Measurements from ENCODE around the gene SMAD3.

Gene SMAD3

DNA sequence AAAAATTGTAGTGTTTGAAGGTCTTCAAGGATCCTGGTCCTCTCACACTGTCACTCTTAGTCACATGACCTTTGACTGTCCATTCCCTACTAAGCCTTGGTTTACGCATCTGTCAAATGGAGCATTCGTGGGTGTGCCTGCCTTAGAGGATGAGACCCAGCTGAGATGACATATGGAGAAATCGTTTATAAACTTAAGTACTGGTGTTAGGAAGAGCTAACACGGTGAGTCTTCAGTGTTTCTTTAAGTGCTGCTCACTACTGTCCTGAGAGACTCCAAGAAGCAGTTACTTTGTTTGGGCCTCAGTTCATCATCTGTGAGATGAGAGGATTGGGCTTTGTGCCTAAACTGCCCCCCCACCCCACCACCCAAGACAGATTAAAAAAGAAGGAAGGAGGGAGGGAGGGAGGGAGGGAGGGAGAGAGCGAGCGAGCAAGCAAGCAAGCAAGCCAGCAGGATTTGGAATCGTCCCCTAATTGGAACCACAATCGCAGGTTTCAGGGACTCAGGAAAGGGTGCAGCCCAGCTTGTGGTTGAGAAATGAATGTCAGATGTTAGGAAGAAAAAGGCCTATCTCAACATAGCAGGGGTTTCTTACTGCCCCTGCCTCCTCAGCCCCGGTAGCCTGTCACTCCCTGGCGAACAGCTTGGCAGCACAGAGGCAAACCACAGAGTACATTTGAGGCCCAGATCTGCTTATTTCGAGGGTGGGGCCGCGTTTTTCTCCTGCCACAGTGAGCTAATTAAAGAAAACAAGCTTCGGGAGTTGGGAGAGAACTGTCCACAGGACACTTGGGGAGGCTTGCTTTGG, 32.7 kb downstream of the SMAD3 start:
- peak; percentile 84 for DNase-seq (ENCODE audit: low spot score)

DNA sequence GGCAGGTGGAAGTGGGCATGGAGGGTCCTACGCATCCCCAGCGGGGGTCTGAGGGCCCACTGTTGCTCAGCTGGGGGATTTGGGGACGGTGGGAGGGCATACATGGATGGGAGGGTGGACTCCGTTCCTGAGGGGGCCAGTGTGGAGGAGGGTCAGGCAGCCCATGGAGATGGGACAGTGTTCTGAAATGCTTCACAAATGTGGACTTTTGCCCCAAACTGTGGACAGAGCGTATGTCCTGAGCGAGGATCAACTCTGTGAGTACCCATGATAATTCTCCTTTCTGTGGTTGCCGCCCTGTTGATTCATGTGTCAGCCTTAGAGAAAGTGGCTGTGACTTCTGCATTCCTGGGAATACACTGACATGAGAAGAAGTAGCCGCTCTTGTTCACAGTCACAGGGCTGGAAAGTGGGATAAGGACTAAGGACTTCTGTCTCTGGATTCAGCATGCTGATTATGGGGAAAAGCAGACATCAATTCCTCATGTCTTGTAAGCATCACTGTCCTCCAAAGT, 33.4 kb downstream of the SMAD3 start:
- DNase-seq (ENCODE audit: low spot score): no peak

DNA sequence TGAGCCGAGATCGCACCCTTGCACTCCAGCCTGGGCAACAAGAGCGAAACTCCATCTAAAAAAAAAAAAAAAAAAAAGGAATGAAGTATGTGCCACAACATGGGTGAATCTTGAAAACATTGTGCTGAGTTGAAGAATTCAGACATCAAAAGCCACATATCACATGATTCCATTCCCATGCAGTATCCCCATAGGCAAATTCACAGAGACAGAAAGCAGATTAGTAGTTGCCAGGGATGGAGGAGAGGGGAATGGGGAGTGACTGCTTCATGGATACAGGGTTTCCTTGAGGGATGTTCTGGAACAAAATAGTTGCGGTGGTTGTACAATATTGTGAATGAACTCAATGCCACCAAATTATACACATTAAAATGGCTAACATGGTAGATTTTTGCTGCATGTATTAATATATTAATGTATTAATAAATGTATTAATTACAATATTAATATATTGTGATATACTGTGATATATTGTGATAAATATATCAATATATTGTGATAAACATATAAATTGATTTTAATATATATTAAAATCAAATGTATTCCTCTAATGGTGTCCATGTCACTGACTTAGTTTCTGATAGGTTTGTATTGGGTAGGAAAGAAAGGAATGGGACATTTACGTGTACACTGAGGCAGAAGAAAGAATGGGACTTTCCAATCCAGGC, 34.9 kb downstream of the SMAD3 start:
- DNase-seq (ENCODE audit: low spot score): no peak

DNA sequence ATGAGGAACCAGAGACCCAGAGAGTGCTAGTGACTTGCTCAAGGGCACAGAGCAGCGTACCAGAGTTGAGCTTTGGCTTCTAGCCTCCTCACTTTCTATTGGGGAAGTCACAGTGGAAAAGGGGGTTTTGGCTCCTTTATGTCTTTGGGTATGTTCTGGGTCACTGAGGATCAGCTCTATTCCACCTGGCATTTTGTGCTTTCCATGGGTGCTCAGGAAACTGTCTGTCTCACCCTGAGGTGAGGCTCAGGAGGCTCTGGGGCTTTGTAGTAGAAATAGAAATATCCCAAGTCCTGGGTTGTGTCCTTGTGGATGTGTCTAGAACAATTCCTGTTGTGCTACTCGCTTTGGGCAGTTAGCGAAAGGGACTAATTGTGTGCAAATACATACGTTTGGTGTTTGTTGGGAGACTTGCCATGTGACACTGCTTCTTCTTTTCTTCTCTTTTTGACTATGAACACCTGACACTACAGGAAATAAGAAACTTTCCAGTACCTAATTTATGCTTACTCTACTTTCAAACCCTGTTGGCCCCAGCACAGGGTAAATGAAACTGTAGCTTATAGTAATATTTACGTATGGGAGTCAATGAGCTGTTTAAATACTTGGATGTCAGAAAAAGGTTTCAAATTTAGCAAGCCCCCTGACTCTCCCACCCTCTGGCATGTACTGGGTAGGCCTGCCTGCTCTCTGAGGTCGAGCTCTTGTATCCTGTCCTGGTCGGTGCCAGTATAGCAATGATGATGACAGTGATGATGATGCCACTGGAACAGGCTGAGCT, 35.6 kb downstream of the SMAD3 start:
- no peak for DNase-seq (ENCODE audit: low spot score)

DNA sequence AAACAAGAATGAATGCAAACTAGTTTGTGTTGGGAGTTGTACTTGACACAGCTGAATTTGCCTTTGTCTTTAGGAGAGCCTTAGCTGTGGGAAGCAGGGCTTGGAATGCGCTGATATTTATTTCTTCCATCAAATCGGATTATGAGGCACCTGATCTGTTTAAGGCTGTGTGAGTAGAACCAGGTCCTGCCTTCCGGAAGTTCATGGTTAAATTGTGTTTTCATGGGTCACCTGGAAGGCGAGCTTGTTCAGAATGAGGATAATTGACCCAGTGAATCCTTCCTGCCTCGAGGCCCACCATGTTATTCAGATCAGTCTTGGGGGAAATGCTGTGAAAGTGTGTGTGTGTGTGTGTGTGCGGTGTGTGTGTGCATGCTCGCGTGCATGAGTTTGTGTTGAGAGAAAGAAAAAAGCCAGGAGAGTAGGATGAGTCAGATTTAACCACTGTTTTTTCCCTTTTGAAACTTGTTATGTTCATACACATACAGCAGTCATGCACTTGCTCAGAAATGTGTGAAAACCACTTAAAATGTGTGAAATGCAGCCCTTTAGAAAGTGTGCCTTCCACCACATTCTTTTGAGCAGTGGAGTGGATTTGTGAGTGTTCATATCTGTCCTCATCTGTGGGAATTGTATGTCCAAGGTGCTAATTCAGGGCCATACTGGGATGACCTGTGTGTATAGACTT, 36.7 kb downstream of the SMAD3 start:
- peak; percentile 16 for DNase-seq (ENCODE audit: low spot score)

DNA sequence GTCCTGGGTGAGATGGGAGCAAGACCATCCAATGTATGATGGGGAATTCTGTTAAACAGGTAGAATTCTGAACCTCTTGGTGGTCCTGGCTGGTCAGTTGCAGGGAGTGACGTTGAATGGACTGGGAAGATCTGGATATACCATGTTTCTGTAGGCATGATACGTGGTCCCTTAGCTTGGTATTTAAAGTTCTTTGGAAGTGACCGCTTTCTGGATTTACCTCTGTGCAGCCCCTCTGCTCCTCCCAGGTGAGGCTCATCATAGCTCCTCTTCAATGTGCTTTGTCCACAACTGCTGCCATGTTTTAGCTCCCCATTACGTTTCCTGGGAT, 37.2 kb downstream of the SMAD3 start:
- DNase-seq (ENCODE audit: low spot score): no peak

DNA sequence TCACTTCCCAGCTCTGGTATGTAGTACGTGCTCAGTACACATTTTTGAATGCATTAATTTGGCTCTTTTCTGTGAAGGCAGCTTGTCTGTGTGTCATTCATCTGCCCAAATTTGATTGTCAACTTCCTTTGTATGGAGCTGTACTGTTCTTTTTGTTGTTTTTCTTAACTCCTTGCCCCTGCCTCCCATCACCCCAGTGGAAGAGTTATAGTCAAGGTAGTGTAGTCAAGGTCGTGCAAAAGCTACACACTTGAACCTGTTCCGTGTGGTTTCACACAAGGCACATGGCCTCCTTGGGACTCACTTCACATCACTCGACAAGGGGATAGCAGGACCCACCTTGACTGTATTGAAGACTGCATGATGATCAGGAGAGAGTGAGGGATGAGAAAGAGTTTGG, 37.6 kb downstream of the SMAD3 start:
- DNase-seq (ENCODE audit: low spot score): no peak

DNA sequence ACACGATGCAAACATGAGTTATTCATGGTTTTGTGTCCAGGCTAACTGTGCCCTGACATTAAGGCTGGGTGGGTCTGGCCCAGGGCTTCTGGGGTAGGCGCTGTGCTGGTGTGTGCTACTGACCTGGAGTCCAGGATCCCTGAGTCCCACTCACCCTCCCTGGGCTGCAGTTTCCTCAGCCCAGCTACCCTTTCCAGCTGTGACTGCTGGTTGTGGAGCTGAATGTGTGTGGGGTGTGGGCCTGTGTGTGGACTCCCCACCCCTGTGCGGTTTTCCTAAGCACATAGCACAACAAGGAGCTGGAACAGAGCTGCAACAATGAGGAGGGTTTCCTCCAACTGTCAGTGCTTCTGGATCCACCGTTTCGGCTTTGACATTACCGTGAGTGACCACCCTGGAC, 38.0 kb downstream of the SMAD3 start:
- no peak for DNase-seq (ENCODE audit: low spot score)

DNA sequence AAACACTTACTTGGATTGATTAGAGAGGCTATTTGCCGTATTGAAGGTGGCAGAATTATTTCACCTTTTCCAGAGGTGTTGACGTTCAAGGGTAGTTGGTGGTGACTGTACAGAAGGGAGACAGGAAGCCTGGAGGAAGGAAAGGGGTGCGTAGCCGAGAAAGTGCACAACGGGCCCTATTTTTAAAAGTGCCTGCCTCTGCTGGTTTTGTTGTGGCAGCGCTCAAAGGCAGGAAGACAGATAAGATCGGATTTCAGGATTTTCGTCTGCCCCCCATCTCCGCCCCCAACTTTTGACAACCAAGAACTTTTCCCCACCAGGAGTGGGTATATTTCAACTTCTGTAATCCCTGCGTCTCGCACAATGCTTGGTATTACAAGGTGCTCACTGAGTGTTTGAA, 38.5 kb downstream of the SMAD3 start:
- no peak for DNase-seq (ENCODE audit: low spot score)

DNA sequence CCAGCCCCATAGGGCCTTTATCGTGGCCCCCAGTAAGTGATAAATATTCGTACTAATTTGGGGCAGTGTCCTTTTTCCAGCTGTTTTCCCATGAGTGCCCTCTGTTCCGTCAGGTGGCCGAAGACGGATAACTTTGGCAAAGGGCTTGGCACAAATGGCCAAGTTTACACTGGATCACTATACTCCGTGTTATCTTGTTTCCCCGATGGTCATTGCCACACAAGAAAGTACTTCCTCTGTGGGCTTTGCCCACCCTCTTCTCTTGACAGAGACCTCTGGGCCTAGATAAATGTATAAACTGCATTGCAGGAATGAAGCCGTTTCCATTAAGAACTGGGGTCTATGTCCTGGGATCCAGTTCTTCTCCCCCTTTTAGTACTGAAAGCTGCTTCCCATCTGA, 39.1 kb downstream of the SMAD3 start:
- DNase-seq (ENCODE audit: low spot score): no peak

DNA sequence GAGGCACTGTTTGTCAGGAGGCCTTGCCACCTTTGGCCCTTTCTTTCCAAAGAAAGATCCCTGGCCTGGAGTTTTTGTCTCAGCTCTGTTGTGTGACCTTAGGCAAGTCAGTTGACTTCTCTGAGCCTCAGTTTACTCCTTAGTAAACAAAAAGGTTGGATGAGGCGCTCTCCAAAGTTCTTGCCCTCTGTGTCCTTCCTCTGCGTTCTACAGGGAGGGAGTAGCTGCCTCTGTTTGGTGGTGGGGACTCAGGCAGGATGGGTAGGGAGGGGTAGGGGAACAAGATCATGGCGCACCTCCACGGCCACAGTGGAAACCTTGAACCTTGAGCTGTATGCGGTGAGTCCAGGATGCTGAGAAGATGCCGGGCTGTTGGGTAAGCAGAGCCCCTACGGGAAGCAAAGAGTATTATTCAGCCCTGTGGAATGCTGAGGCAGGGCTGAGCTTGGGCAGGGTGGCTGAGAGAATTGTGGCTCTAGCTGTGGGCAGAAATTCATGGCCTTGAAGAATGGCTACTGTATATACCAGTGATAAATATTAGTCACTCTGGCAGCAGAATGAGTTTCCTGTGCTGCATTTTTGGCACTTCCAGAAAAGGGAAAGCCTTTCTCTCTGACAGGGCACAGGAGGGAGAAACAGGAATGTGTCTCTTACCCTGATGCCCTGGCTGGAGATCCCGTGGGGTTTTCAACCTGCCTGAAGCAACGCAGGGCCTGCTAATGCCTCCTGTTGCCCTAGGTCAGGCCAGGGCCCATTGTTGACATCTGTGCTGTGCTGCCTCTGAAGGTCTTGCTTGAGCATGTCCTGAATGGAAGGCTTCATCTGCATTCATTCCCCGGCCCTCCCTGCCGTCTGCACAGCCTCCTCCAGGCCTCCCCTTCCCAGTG, 39.9 kb downstream of the SMAD3 start:
- peak; percentile 92 for DNase-seq (ENCODE audit: low spot score)

DNA sequence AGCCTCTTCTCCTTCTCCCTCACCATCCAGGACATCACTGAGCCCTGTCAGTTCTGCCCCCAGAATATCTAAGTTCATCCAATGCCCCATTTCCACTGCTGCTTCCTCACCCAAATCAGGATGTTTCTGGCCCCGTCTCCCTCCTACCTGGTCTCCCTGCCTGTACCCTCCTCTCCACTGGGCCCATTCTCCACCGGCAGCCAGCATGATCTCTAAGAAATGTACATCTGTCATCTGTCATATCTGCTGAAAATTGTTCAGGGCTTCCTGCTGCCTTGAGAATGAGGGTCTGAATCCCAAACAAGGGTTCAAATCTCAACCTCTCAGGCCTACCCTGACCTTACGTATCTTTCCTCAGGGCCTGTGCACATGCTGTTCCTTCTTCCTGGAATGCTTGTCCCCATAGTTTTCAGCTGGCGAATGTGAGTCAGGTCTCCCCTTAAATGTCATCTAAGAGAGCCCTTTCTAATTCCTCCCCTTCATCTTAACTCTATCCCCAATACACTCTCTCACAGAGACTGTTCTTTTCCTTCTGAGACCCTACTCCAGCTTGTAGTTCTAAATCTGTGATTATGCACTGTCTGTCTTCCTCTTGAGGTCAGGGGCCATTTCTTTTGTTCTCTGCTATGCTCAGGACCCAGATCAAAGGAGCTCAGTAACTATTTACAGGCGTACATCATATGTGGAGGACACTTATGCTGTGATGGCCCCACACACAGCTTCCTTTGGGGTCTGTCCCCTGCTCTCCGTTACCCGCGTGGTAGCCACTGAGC, 40.8 kb downstream of the SMAD3 start:
- DNase-seq (ENCODE audit: low spot score): no peak

DNA sequence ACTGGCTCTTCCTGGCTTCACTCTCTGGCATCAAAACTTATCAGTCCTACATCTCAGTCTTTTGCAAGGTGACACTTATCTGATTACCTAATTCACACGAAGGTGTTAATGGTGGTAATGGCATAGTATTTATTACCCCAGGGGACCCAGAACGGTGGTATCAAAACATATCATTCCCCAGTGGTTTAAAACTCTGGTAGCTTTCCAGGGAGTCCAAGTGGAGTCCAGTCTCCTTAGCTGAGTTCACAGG, 41.3 kb downstream of the SMAD3 start:
- no peak for DNase-seq (ENCODE audit: low spot score)

DNA sequence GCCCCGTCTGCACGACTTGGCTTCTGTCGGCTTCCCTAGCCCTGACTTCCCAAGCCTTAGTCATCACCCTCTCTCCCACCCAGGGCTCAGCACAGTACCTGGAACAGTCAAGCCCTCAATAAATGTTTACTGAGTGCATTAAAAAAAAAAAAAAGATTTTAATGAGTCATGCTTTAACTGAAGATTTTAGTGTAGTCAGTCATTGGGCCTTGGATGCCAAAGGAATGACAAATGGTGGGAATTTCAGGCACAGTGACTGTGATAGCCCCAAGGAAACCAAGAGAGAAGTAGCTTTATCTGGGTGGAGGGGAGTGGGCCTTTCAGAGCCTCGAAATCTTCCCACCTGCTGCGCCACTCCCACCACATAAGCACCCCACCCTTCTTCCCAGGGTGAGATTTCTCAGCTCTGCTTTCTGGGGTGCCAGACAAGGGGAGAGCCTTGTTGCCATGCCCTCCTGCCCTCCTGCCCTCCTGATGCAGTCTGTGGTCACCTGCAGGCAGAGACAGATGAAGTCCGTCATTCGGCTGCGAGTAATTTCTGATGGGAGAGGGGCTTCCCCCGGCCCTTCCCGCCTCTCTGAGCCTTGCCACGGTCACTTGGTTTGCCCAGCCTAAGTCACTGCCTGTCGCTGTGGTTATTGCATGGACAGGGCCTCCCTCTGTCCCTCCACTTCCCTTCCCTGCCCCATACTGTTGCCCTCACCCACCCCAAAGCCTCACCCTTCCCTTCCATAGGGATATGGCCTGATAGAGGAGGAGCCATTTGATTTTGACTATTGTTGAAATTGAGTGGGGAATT, 41.8 kb downstream of the SMAD3 start:
- DNase-seq (ENCODE audit: low spot score): peak; percentile 86

DNA sequence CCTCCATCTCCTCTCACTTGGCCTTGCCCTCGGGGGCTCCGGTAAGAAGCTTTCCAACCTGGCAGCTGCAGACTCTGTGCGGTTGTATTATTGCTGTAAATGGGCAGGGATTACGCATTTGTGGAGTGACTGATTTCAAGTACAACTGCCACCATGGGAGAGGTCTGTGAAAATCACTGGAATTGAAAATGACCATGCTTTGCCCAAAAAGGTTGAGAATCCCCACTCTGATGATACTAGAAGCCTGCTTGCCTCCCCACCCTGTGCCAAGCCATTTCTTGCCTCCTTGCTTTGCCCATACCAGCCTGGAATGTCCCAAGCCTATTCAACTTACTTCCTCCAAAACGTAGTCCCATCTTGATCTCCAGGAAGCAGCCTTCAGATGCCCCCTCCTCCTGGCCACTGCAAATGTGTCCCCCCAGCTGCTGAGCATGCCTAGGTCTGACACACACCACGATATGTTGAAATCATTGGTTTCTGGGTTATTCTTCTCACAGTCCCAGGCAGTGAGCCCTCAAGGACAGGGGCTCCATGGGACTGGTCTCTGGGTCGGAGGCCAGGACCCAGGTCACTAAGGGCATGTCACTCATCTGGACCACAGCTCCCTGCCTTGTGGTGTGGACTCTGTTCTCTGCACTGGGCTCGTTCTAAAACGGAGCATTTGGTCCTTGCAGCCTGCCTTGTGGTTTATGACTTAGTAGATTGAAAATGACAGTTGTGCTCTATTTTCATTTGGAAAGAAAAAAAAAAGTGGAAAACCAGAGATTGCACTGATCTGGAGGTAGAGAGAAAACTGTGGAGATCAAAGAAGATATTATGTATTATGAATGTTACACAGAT, 42.9 kb downstream of the SMAD3 start:
- DNase-seq (ENCODE audit: low spot score): no peak

DNA sequence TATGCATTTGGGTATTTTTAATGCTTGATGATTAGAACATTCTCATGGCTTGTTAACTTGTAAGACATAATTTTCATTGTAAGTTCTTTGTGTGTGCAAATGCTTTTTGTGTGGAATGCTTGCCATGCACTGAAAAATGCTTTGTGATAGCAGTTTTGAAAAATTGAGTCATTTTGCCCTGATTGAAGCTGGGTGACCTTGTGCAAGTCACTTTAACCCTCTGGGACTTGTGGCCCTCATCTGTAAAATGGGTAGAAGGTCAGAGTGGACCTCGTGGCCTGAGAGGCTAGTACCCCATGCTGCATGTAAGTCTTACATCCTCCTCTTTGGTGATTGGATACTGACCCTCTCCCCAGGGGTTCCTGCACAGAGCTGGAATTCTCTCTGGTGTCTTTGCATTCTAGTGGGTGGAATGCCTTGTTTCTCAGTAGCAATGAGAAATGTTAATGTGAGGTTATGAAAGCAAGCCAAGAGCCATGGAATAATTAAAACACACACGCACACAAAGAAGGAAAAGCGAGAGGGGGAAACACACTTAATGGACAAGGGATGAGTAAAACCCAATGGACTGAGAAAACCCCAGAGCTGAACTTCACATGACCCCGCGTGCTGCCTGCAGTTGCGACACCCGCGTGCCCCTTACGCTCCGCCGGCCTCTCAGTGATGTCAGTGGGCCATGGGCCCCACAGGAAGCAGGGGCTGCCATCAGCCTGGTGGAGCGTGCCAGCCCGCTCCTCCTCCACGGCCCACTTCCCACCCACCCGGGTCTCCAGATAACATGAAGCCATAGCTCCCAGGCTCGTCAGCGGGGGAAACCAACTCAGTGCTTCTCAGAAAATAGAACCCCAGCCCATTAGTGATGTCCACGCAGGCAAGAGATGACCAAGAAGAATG, 44.0 kb downstream of the SMAD3 start:
- peak; percentile 80 for DNase-seq (ENCODE audit: low spot score)

DNA sequence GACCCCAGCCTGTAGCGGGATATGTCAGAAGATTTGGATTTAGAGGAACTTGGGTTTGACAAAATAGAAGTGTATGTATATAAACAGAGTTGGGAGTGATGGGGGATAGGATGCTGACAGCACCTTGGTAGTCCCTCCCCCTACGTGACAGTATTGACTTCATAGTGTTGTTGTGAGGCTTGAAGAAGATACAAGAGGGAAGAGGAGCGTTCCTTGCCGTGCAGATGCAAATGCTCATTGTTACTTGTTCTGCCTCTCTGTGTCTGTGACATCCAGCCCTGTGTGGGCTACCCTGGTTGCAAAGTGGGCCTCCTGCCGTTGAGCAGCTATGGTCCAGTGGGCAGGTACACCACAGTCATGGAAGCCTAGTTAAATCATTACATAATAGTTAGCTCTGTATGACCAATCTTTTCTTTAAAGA, 45.0 kb downstream of the SMAD3 start:
- no peak for DNase-seq (ENCODE audit: low spot score)
